OCI-LY7 (cell line): ENCODE measurements around the gene CCRL2.

Experiments
- EZH2phosphoT487 ChIP-seq: fragments of 200-600 bp; sonication (generic); IDR thresholded peaks from 2 replicates; pipeline ENCODE4 v1.6.1; 2018; ENCODE audit warnings: low read depth, borderline replicate concordance, mild to moderate bottlenecking, mixed run types, antibody characterized with exemption, low read length, moderate library complexity, mixed read lengths
- TF ChIP-seq, protein P1 (sequence below): fragments of 200-600 bp; sonication (generic); conservative IDR thresholded peaks from 2 replicates; pipeline ENCODE4 v1.5.1; 2014; ENCODE audit warnings: mild to moderate bottlenecking, antibody characterized with exemption, low read length, moderate library complexity, mixed read lengths

DNA sequence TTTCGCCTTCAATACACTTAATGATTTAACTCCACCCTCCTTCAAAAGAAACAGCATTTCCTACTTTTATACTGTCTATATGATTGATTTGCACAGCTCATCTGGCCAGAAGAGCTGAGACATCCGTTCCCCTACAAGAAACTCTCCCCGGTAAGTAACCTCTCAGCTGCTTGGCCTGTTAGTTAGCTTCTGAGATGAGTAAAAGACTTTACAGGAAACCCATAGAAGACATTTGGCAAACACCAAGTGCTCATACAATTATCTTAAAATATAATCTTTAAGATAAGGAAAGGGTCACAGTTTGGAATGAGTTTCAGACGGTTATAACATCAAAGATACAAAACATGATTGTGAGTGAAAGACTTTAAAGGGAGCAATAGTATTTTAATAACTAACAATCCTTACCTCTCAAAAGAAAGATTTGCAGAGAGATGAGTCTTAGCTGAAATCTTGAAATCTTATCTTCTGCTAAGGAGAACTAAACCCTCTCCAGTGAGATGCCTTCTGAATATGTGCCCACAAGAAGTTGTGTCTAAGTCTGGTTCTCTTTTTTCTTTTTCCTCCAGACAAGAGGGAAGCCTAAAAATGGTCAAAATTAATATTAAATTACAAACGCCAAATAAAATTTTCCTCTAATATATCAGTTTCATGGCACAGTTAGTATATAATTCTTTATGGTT is 36.1 kb upstream of the CCRL2 start, which contains the start of gene CCR5:
- TF ChIP-seq, protein P1, sequence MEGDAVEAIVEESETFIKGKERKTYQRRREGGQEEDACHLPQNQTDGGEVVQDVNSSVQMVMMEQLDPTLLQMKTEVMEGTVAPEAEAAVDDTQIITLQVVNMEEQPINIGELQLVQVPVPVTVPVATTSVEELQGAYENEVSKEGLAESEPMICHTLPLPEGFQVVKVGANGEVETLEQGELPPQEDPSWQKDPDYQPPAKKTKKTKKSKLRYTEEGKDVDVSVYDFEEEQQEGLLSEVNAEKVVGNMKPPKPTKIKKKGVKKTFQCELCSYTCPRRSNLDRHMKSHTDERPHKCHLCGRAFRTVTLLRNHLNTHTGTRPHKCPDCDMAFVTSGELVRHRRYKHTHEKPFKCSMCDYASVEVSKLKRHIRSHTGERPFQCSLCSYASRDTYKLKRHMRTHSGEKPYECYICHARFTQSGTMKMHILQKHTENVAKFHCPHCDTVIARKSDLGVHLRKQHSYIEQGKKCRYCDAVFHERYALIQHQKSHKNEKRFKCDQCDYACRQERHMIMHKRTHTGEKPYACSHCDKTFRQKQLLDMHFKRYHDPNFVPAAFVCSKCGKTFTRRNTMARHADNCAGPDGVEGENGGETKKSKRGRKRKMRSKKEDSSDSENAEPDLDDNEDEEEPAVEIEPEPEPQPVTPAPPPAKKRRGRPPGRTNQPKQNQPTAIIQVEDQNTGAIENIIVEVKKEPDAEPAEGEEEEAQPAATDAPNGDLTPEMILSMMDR, result no peak
- no peak; the same call in 1 of the 2 replicates for TF ChIP-seq EZH2phosphoT487
